NCI-H345 (cell line): ENCODE measurements around the gene CBS.
"Not testable (repeated sequence)": the region's sequence is repeated elsewhere in the genome, so short reads cannot be mapped to it uniquely, and the experiment has no call there.

ENCODE experiments used
- DNase-seq: peaks from one replicate; lab custom pipeline; 2025; lab: John Stamatoyannopoulos, UW

Gene CBS

GRCh38 chr21:43075170-43076022, at the start of gene CBS:
Gene CBS, minus strand, starts transcription at chr21:43075835. Its CDS starts 3,642 bp downstream, at chr21:43072193.
- not testable (repeated sequence) for DNase-seq

- not testable (repeated sequence) for DNase-seq
These were observed 40.3 kb upstream of the CBS start for GRCh38 chr21:43115956-43116355.

GRCh38 chr21:43114483-43114882, 38.8 kb upstream of the CBS start:
- not testable (repeated sequence) for DNase-seq

- not testable (repeated sequence) for DNase-seq
These were observed 33.4 kb upstream of the CBS start for GRCh38 chr21:43109006-43109405.

GRCh38 chr21:43108177-43108576, 32.5 kb upstream of the CBS start:
- DNase-seq, result not testable (repeated sequence)

- DNase-seq, result not testable (repeated sequence)
These were observed 32.1 kb upstream of the CBS start for GRCh38 chr21:43107794-43108137.

GRCh38 chr21:43106965-43107793, 31.5 kb upstream of the CBS start, which contains the start of gene U2AF1:
Gene U2AF1, minus strand, starts transcription at chr21:43107570. Its CDS starts 76 bp downstream, at chr21:43107494.
- DNase-seq, result not testable (repeated sequence)

- not testable (repeated sequence) for DNase-seq
These were observed 29.0 kb upstream of the CBS start for GRCh38 chr21:43104642-43105041.

GRCh38 chr21:43102281-43102680, 26.6 kb upstream of the CBS start:
- not testable (repeated sequence) for DNase-seq

GRCh38 chr21:43101676-43102075, 26.0 kb upstream of the CBS start:
- DNase-seq, result not testable (repeated sequence)

- DNase-seq, result not testable (repeated sequence)
These were observed 25.4 kb upstream of the CBS start for GRCh38 chr21:43101000-43101399.

- not testable (repeated sequence) for DNase-seq
These were observed 16.5 kb upstream of the CBS start for GRCh38 chr21:43091979-43092614.

GRCh38 chr21:43090947-43091346, 15.3 kb upstream of the CBS start:
- DNase-seq, result not testable (repeated sequence)

- not testable (repeated sequence) for DNase-seq
These were observed 13.8 kb upstream of the CBS start for GRCh38 chr21:43089463-43089862.

- DNase-seq, result not testable (repeated sequence)
These were observed 7.1 kb upstream of the CBS start for GRCh38 chr21:43082587-43083300.

GRCh38 chr21:43076643-43077042, 1.0 kb upstream of the CBS start:
- not testable (repeated sequence) for DNase-seq

- not testable (repeated sequence) for DNase-seq
These were observed 495 bp upstream of the CBS start for GRCh38 chr21:43076023-43076637.

- not testable (repeated sequence) for DNase-seq
These were observed 1.1 kb downstream of the CBS start for GRCh38 chr21:43074401-43075169.

- DNase-seq, result not testable (repeated sequence)
These were observed 2.9 kb downstream of the CBS start for GRCh38 chr21:43072742-43073141.

GRCh38 chr21:43069682-43070081, 6.0 kb downstream of the CBS start:
- DNase-seq, result not testable (repeated sequence)
